H1 (cell line): ENCODE results near the gene TNRC6C. TPM values are rescaled to one million over a fixed set of nuclear protein-coding genes. Genes with fewer than 3 reads are reported as not detected.

Source experiments
- CTCF ChIP-seq, 3 experiments: IDR thresholded peaks; 1 replicate in 2 of 3; 2 replicates in 1 of 3; pipeline versions ENCODE4 v1.5.1 to v1.6.1; 2011; ENCODE audit warnings: low read length in 3 of 3, mild to moderate bottlenecking in 3 of 3, inconsistent platforms in 2 of 3, low read depth in 1 of 3, moderate library complexity in 1 of 3; ENCODE audit not compliant: insufficient read depth in 1 of 3; ENCODE audit errors: control extremely low read depth in 1 of 3
- GTF2F1 ChIP-seq: IDR thresholded peaks from 2 replicates; pipeline ENCODE4 v1.6.1; 2012; ENCODE audit warnings: low read depth, low read length, improper control_type of control experiment, borderline replicate concordance
- HDAC6 ChIP-seq: IDR thresholded peaks from one replicate; pipeline ENCODE4 v1.7.1; 2012; ENCODE audit warnings: low read depth, mild to moderate bottlenecking, inconsistent platforms, low read length, moderate library complexity
- KDM4A ChIP-seq: IDR thresholded peaks from one replicate; pipeline ENCODE4 v1.7.1; 2012; ENCODE audit warnings: low read depth, mild to moderate bottlenecking, moderate library complexity, low read length, inconsistent platforms; ENCODE audit not compliant: severe bottlenecking
- RXRA ChIP-seq: IDR thresholded peaks from 2 replicates; pipeline ENCODE4 v1.6.1; 2011; ENCODE audit warnings: low read depth, mild to moderate bottlenecking, low read length, moderate library complexity; ENCODE audit not compliant: insufficient read depth
- SIN3A ChIP-seq, 2 experiments: IDR thresholded peaks in 1 of 2; conservative IDR thresholded peaks in 1 of 2; 2 replicates each; pipeline ENCODE4 v1.6.1; 2011 to 2012; ENCODE audit warnings: low read length in 2 of 2, improper control_type of control experiment in 1 of 2, low read depth in 1 of 2, mild to moderate bottlenecking in 1 of 2
- TAF1 ChIP-seq: IDR thresholded peaks from 2 replicates; pipeline ENCODE4 v1.6.1; 2011; ENCODE audit warnings: mild to moderate bottlenecking, low read depth, low read length
- polyA plus RNA-seq, 7 experiments: library from polyadenylated mRNA; depleted of rRNA in 3 of 7; stranded (reverse) in 5 of 7; unstranded in 2 of 7; fragments of >200 nt in 5 of 7; fragments of 200-250 nt in 2 of 7; gene quantifications; 1 replicate in 5 of 7; 2 replicates in 1 of 7; 4 replicates in 1 of 7; pipeline versions ENCODE4 v1.2.1 to v1.2.3, GENCODE V29; 2011 to 2013; ENCODE audit warnings: missing spikeins in 2 of 7, mixed read lengths in 2 of 7
- total RNA-seq: library from RNA; stranded (reverse); fragmentation: NEBNext Ultra II Directional; extraction: Animal tissue kit (Norgen Biotek cat#: 25700); gene quantifications from 2 replicates; pipeline ENCODE4 v1.2.1, GENCODE V29; 2021

Gene TNRC6C
- total and polyA plus RNA-seq, 2 of the 8 experiments (the other 6 are each of a cell fraction or from before 2014, with no cell fraction given), result 2.8 to 28.9 TPM

- no peak for TF ChIP-seq CTCF (IDR thresholded peaks at IDR 0.05; ENCODE audit: control extremely low read depth in 1 of 3, insufficient read depth in 1 of 3, low read depth in 1 of 3, low read length in 3 of 3)
- TF ChIP-seq SIN3A (conservative IDR thresholded peaks at IDR 0.05 in 1 of 2, IDR thresholded peaks at IDR 0.05 in 1 of 2; ENCODE audit: low read depth in 1 of 2, low read length in 2 of 2), result no peak
- TF ChIP-seq TAF1, result no peak
- no peak for TF ChIP-seq HDAC6
- no peak for TF ChIP-seq GTF2F1
- no peak for TF ChIP-seq KDM4A
- no peak for TF ChIP-seq RXRA
These were observed 167.7 kb downstream of the TNRC6C start (continued) for GRCh38 chr17:78125976-78126894.
